Lung (tissue), 12 donors: ENCODE data around the gene ANKIB1. TPM values are rescaled to one million over a fixed set of nuclear protein-coding genes. Genes with fewer than 3 reads are reported as not detected.

Source experiments
- ATAC-seq: fragments of 200-7000 bp; cut with Tn5 transposase; one replicate; pipeline ENCODE4 v1.9.1; 2020; ENCODE audit warnings: moderate number of reproducible peaks; ENCODE audit not compliant: insufficient read depth, low FRiP score
- DNase-seq, 3 donors: peaks; one replicate each; pipeline ENCODE4 v3.0.0-alpha.2; 2013 to 2017
- H3K27ac ChIP-seq, 2 donors: one replicate each; pipeline ENCODE4 v1.5.1; 2013; ENCODE audit warnings: mild to moderate bottlenecking in 2 of 2, moderate library complexity in 2 of 2, control low read depth in 1 of 2, inconsistent platforms in 1 of 2, low read depth in 1 of 2, low read length in 1 of 2
- H3K27me3 ChIP-seq, 3 donors: one replicate each; pipeline ENCODE4 v1.5.1; 2013; ENCODE audit warnings: low read length in 2 of 3; ENCODE audit not compliant: control insufficient read depth in 3 of 3, insufficient read depth in 3 of 3
- H3K36me3 ChIP-seq, 4 donors: one replicate each; pipeline ENCODE4 v1.5.1; 2013; ENCODE audit warnings: low read length in 4 of 4, mild to moderate bottlenecking in 1 of 4, moderate library complexity in 1 of 4; ENCODE audit not compliant: control insufficient read depth in 4 of 4, insufficient read depth in 4 of 4
- H3K4me1 ChIP-seq, 5 donors: one replicate each; pipeline ENCODE4 v1.5.1; 2013; ENCODE audit warnings: low read length in 5 of 5, mild to moderate bottlenecking in 2 of 5, moderate library complexity in 1 of 5; ENCODE audit not compliant: control insufficient read depth in 5 of 5, insufficient read depth in 5 of 5
- H3K4me3 ChIP-seq: one replicate; pipeline ENCODE4 v1.5.1; 2013; ENCODE audit warnings: mild to moderate bottlenecking, control low read depth, moderate library complexity
- H3K9ac ChIP-seq, 2 donors: one replicate each; pipeline ENCODE4 v1.5.1; 2013; ENCODE audit warnings: low read length in 2 of 2, control low read depth in 1 of 2; ENCODE audit not compliant: insufficient read depth in 1 of 2
- H3K9me3 ChIP-seq, 4 donors: one replicate each; pipeline ENCODE4 v1.5.1; 2013; ENCODE audit warnings: low read length in 3 of 4, mild to moderate bottlenecking in 1 of 4, moderate library complexity in 1 of 4; ENCODE audit not compliant: control insufficient read depth in 4 of 4, insufficient read depth in 3 of 4
- WGBS, 2 donors: extraction: QIAGEN DNeasy Blood & Tissue Kit; methylation state at CpG; one replicate each; pipeline ENCODE4 v1.1.7; 2013; 5-methylcytosine and 5-hydroxymethylcytosine counted together
- polyA plus RNA-seq, 2 donors: library from polyadenylated mRNA; stranded (reverse); fragments of 200-250 nt; gene quantifications; one replicate each; pipeline ENCODE4 v1.2.1, GENCODE V29; 2013
- total RNA-seq, 2 donors: library from RNA; depleted of rRNA in 1 of 2; stranded (reverse); fragments of >200 nt in 1 of 2; gene quantifications; one replicate each; pipeline ENCODE4 v1.2.1, GENCODE V29; 2014 to 2021
- TF ChIP-seq, protein P1 (sequence below): IDR thresholded peaks from 2 replicates; pipeline ENCODE4 v1.5.1; 2012; ENCODE audit warnings: mild to moderate bottlenecking; ENCODE audit errors: control extremely low read depth, extremely low read depth
- donor health status: control.
- donor health status: control.
- donor health status: Bipolar disorder and iron deficiency.
- donor health status: healthy.
- donor health status: DM: yes; HTN: yes; CAD: no.

ANKIB1 gene
- total and polyA plus RNA-seq, 4 donors = 9.4 to 47.0 (median 23.7) TPM

DNA sequence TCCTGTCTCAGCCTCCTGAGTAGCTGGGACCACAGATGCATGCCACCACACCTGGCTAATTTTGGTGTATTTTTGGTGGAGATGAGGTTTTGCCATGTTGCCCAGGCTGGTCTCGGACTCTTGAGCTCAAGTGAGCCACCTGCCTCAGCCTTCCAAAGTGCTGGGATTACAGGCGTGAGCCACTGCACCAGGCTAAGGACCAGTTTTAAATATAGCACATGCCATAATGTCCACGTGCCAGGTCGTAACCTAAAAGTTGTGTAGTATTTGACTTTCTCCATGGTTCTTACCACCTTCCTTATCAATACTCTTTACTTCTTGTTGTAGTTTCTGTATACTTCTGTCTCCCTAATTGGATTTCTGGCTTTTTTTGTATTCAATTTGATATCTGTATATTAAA lies 13.3 kb downstream of the ANKIB1 start:
- no peaks in the 10 kb centered on the region for H3K27me3 ChIP-seq
- peaks cover 0 to 7% (median 0%) of the 10 kb centered on the region in 5 donors for H3K4me1 ChIP-seq
- no peak overlapping the region for H3K9ac ChIP-seq
- 95 to 96% methylated on average over 4 of the region's 4 CpGs for WGBS, 2 donors
- no peak overlapping the region for H3K4me3 ChIP-seq
- peaks cover 0 to 3% (median 0%) of the 10 kb centered on the region in 4 donors for H3K9me3 ChIP-seq
- DNase-seq (no peak), ATAC-seq (no peak)
- peaks cover 0 to 7% (median under 1%) of the 10 kb centered on the region in 4 donors for H3K36me3 ChIP-seq
- no peak overlapping the region for H3K27ac ChIP-seq
- TF ChIP-seq, protein P1, sequence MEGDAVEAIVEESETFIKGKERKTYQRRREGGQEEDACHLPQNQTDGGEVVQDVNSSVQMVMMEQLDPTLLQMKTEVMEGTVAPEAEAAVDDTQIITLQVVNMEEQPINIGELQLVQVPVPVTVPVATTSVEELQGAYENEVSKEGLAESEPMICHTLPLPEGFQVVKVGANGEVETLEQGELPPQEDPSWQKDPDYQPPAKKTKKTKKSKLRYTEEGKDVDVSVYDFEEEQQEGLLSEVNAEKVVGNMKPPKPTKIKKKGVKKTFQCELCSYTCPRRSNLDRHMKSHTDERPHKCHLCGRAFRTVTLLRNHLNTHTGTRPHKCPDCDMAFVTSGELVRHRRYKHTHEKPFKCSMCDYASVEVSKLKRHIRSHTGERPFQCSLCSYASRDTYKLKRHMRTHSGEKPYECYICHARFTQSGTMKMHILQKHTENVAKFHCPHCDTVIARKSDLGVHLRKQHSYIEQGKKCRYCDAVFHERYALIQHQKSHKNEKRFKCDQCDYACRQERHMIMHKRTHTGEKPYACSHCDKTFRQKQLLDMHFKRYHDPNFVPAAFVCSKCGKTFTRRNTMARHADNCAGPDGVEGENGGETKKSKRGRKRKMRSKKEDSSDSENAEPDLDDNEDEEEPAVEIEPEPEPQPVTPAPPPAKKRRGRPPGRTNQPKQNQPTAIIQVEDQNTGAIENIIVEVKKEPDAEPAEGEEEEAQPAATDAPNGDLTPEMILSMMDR = no peak

DNA sequence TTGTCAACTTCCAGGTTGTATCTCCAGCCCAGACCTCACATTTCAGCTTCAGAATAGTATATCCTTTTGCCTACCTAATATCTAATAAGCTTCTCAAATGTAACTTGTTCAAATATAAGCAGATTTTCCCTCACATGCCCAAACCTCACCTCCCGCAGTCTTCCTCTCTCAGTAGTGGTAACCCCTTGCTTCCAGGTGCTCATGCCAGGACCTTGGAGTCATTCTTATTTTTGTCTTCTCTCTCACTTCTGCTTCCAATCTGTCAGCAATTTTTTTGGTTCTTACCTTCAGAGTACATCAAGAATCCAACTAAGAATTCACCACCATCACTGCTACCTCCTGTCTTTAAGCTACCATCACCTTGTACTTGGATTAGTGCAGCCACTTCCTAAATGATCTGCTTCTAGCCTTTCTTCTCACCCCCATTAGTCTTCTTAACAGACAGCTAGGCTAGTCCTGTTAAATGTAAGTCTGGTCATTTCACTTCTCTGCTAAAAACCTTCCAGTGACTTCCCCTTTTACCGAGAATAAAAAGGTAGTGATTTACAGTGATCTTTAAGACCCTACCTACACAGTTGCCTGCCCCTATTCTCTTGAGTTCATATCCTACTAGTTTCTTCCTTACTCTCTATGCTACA lies 14.0 kb downstream of the ANKIB1 start:
- DNase-seq = no peak
- no peaks in the 10 kb centered on the region for H3K27me3 ChIP-seq
- peaks cover 0 to 7% (median 0%) of the 10 kb centered on the region in 5 donors for H3K4me1 ChIP-seq
- 67 to 88% methylated on average over 2 of the region's 2 CpGs for WGBS, 2 donors
- peaks cover 0 to 7% (median under 1%) of the 10 kb centered on the region in 4 donors for H3K36me3 ChIP-seq
- peaks cover 0 to 3% (median 0%) of the 10 kb centered on the region in 4 donors for H3K9me3 ChIP-seq
- H3K27ac ChIP-seq = no peak overlapping the region
- H3K4me3 ChIP-seq = no peak overlapping the region
- TF ChIP-seq, protein P1 = no peak
- H3K9ac ChIP-seq = no peak overlapping the region
- no peak for ATAC-seq

DNA sequence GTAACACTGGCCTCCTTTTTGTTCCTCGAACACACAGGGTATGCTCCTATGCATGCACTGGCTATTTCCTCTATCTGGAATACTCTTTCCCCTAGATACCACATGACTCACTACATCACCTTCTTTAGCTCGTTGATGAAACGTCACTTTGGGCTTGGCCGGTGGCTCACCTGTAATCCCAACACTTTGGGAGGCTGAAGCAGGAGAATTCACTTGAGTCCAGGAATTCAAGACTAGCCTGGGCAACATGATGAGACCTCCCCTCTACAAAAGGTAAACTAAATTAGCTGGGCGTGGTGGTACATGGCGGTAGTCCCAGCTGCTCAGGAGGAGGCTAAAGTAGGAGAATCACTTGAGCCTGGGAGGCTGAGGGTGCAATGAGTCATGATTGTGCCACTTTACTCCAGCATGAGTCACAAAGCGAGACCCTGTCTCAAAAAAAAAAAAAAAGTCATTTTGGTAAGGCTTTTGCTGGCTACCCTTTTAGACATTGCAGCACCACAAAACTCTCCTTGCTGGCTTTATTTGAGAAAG lies 14.5 kb downstream of the ANKIB1 start:
- H3K4me1 ChIP-seq = peaks cover 0 to 7% (median 0%) of the 10 kb centered on the region in 5 donors
- H3K27me3 ChIP-seq = no peaks in the 10 kb centered on the region
- ATAC-seq (no peak), DNase-seq (no peak)
- H3K9me3 ChIP-seq = peaks cover 0 to 3% (median 0%) of the 10 kb centered on the region in 4 donors
- no peak overlapping the region for H3K4me3 ChIP-seq
- no peak overlapping the region for H3K9ac ChIP-seq
- H3K27ac ChIP-seq = no peak overlapping the region
- 78 to 79% methylated on average over 7 of the region's 7 CpGs for WGBS, 2 donors
- TF ChIP-seq, protein P1 = no peak
- H3K36me3 ChIP-seq = peaks cover 0 to 7% (median under 1%) of the 10 kb centered on the region in 4 donors
